ACHN (cell line): ENCODE measurements around the gene PMS1.
"Not testable (repeated sequence)": the region's sequence is repeated elsewhere in the genome, so short reads cannot be mapped to it uniquely, and the experiment has no call there.

Experiments used
- DNase-seq: peaks from one replicate; pipeline ENCODE4 v3.0.0-alpha.2; 2015
- in situ Hi-C: cut with HindIII; loops from 2 replicates; pipeline ENCODE4 v1.10.0; 2017; ENCODE audit warnings: low sequenced_read_pairs, low pct_ligation_motif_present, low pct_unique_long_range_greater_than_20kb

PMS1 gene

DNA sequence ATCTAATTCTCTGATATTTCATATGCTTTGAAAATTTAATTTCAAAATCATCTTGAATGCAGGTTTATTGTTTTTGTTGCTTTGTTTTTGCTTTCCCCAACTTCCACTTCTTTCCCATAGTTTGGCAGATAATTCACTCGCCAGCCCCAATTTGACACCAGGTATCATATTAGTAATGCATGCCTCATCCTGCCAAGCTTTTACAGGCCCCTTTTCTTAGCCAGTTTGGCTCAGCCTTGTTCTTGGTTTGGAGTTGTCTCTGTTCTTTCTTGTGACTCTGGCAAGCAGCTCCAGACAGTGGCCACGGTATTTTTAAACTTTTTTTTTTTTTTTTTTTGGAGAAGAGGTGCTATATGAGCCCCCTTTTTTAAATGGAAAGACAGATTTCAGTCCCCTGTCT, 65.3 kb downstream of the PMS1 start:
- no peak for DNase-seq
- in situ Hi-C loops: no loop called here

DNA sequence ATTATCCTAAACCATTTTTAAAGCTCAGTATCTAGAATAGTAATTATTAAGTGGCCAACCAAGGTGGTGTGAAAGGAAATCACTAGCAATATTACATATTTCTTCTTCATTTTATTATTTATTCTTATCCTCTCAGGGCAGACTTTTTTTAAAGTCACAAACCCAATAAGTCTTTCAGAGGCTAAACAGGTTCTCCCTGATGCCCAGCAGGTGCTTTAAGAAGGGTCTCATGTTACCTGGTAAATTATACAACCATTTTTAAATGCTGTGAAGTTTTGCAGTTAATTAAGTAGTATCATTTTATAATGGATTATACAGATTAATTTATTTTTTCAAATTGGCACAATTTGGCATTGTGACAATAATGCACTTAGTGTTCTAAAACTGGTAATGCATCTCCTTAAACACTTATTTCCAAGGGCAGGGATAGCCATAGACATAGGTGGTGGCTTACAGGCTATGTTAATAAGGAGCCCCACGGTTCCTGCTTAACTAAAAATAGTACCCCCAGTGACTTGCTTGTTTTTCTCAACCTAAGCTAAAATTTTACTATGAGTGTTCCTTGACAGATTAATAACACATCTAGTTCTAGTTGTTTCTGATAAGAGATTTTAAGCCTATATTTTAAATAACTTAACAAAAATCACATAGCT, 67.0 kb downstream of the PMS1 start:
- in situ Hi-C loops: no loop called here

DNA sequence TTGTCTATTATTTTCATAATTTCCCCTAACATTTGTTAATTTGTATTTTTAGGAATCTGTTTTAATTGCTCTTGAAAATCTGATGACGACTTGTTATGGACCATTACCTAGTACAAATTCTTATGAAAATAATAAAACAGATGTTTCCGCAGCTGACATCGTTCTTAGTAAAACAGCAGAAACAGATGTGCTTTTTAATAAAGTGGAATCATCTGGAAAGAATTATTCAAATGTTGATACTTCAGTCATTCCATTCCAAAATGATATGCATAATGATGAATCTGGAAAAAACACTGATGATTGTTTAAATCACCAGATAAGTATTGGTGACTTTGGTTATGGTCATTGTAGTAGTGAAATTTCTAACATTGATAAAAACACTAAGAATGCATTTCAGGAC, 69.9 kb downstream of the PMS1 start:
- DNase-seq: no peak

More for the DNA sequence above, 67.0 kb downstream of the PMS1 start:
- DNase-seq: no peak

DNA sequence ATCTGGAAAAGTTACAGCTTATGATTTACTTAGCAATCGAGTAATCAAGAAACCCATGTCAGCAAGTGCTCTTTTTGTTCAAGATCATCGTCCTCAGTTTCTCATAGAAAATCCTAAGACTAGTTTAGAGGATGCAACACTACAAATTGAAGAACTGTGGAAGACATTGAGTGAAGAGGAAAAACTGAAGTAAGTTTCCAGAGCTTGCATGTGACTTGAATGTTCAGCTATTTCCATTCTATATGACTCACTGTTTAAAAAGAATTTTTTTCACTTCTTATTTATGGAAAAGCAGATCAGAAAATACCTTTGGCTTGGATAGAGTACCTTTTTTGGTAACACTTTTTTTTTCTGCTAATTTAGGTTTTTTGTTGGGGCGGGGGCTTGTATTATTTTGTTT, 70.7 kb downstream of the PMS1 start:
- in situ Hi-C loops: no loop called here
- no peak for DNase-seq

More for the DNA sequence above, 69.9 kb downstream of the PMS1 start:
- in situ Hi-C loops: no loop called here

DNA sequence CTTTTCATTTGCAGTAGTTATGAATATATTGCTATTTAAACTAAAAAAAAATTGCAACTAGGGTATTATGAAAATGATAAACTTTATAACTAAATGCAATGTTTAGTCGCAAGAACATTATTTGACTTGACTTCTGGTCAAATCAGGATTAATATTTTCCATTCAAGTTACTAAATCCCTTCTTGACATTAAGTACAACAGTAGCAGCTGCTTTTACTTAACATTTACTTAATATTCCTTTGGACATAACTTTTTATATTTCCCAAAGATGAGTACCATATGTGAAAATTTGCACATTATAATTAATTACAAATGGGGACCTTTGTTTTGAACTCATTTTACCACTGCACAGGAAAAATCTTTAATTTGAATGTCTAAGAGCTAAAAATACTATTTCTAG, 74.0 kb downstream of the PMS1 start:
- DNase-seq: no peak
- in situ Hi-C loops: no loop called here

DNA sequence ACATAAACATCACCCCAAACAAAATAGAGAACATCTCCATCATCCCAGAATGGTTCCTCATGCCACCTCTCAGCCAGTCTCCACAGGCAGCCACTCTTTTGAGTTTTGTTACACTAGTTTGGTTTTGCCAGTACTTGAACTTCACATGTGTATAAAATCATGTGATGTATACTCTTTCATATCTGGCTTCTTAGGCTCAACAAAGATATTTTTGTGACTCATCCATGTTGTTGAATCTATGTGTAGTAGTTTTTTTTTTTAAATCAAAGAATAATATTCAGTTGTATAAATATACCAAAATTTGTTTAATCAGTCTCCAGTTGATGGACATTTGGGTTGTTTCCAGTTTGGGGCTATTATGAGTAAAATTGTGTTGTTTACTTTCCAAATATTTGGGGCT, 75.9 kb downstream of the PMS1 start:
- no peak for DNase-seq
- in situ Hi-C loops: no loop called here

DNA sequence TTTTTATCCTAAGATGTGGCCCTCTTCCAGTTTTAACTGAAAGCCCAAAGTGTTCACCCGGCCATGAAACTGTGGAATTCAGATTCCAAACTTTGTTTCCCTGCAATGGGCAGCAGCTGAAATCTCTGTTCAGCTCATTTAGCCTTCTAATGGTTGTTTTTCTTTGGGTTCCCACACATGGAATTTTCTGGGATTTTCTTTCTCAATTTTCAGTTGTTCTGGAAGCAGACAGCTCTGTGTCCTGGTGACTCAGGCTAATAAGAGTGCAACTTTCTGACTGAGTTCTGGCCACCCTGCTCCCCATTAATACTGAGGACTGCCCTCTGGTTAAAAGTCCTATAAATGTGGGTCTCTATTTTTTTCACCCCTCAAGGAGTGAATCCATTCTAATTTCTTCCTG, 78.5 kb downstream of the PMS1 start:
- in situ Hi-C loops: no loop called here

DNA sequence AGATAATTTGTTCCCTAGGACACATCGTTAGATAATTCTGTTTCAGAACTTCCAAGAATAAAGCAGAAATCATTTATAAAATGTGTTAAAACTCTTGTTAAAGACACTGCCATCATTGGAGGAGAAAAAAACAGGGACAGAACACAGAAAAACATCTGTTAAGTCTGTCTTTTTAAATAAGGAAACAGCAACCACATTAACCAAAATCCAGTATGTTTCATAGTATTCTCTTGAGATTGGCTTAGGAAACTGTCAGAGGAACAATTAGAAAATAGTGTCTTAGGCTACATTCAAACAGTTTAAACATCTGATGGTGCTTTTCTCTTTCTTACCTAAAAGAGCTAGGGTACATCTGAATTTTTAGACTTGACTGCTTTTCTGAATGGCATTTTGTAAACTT, 81.6 kb downstream of the PMS1 start:
- no peak for DNase-seq
- in situ Hi-C loops: no loop called here

More for the DNA sequence above, 78.5 kb downstream of the PMS1 start:
- no peak for DNase-seq

DNA sequence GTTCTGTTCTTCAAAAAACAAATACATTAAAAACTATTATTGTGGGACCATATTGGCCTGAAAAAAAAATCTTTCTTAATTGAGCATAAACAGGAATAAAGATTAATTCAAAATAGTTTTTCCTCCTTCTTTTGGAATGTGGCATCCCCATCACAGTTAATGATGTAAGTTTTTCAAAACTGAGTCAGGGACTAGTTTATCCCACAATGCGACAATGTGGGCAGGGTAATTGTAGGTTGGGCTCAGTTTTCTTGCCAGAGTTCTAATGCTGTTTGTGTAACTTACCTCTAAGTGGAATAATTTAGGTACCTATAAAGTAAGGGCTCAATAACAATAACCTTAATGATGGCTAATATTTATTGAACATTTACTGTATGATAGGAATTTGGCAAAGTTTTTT, 82.0 kb downstream of the PMS1 start:
- DNase-seq: no peak
- in situ Hi-C loops: no loop called here

DNA sequence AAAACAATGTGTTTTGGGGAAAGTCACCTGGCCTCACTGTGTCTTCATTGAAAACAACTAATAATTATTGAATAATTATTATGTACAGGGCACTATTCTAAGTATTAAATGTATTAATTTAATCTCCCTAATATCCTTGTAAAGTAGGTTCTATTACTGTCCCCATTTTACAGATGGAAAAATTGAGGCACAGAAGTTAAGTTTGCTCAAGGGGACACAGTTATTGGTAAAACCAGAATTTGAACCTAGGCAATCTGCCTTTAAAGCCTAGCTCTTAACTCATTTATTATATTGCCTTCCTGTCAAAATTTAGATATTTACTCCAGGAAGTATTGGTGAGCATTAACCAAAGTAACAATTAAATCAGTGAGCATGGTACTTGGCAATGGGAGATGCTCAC, 84.6 kb downstream of the PMS1 start:
- in situ Hi-C loops: no loop called here
- DNase-seq: no peak

DNA sequence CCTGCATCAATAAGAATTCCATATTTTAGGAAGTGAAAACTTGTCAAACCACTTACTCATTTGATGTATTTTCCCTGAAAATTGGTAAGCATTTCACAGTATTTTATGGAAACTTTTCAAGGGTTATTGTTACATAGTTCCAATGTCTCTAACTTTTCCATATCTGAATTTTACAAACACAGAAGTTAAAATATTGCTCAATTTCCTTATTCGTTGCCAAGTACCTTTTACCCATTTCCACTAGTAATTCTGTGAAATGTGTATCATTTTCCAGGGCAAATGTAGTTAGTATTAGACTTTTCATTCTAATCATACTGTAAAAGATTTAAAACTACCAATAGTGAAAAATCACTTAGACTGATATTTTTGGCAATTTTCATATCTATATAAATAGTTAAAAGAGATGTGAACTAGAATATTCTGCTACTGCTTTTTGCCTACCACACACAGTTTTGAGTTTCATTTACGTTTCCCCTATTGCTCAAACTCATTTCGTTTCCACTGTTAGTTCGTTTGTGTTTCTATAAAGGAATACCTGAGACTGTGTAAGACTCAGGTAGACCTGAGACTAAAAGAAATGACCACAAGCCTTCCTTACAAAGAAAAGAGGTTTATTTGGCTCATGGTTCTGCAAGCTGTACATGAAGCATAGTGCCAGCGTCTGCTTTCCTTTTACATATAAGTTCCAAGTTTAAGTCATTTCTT, 86.3 kb downstream of the PMS1 start:
- no peak for DNase-seq
- in situ Hi-C loops: no loop called here

DNA sequence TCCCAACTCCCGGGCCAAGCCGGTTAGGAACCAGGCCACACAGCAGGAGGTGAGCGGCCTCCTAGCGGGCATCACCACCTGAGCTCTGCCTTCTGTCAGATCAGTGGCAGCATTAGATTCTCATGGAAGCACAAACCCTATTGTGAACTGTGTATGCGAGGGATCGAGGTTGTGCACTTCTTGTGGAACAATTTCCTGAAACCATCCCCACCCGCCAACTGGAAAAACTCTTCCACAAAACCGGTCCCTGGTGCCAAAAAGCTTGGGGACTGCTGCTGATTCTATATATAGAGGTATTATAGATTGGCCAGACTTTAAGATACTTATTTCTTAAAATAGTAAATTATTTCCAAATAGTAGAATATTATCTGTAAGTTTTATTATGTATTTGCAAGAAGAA, 89.4 kb downstream of the PMS1 start:
- DNase-seq: no peak
- in situ Hi-C loops: no loop called here

DNA sequence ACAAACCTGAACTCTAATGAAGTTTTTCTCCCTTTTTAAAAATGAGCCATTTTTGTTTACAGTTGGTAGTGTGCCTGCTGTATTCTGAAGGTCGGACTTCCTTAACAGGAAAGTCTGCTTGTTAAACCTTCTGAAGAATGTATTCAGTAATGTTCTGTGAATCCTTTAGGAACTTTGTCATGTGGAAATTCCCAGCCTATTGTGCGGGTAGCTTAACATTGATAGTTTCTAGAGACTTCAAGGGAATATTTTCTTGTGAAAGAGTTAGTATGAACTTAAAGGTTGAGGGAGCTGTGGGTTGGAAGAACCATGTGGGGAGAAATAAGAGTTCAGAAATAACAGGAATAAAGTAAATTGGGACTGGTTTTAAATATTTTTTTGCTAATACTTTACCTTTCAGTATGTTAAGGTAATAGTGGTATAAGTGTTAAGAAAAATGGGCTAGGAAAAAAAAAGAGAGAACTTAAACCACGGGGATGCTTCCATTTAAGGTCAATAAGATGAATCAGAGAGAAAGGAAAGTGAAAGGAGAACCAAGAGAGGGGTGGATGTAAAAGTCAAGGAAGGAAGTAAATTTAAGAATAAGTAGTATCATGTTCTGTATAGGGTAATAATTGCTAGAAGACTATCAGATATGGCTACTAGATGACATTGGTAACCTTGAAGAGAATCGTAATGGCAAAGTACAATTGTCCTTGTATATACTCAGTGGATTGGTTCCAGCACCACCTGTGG, 90.5 kb downstream of the PMS1 start:
- DNase-seq: no peak
- in situ Hi-C loops: no loop called here

DNA sequence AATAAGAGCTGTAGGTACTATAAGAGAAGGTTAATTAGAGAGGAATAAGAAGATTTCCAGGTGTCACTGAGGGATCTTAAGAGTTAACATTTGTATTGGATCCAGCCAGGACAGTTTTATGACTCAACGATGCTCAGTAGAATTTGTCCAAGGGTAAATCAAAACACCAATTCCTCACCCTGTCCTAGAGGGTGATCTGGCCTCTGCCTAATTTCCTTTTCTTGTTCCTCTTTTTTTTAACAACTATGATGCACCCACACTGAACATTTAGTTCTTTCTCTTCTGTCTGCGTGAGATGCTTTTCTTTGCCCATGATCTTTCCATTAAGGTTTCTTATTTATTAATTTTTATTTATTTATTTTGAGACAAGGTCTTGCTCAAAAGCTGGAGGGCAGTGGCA, 92.0 kb downstream of the PMS1 start:
- no peak for DNase-seq
- in situ Hi-C loops: no loop called here

DNA sequence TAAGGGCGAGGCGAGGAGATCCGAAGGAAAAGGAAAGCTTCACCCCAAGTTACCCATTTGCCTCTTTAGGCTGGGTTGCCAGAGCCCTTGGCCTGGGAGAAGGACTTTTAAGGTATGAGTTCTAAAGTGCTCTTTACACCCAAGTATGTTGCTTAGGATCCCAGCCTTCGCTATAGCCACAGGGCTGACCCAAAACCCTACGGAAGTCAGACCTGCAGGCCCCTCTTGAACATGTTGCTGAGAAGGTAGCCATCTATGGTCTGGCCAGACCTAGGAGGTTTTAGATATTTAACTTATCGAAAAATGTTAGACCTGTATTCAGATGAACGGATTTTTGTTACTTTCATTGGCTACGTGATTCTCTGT, 95.4 kb downstream of the PMS1 start:
- DNase-seq: no peak
- in situ Hi-C loops: no loop called here

DNA sequence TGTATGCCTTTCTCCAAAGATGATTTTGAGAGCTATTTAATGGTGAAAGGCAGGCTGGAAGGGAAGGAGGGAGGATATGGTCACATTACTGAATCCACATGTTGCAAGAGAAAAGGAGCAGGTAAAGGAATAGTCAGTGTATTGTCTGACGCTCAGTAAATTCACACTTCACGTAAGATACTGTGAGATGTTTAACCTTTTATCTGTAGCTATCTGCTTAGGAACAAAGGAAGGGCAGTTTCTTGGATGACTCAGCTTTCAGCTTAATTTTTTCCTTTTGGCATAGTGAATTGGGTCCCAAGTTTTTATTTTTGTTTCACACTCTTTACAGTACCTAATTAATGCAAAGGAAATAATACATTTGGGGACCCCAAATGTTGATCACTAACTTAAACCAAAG, 96.2 kb downstream of the PMS1 start:
- no peak for DNase-seq
- in situ Hi-C loops: no loop called here

DNA sequence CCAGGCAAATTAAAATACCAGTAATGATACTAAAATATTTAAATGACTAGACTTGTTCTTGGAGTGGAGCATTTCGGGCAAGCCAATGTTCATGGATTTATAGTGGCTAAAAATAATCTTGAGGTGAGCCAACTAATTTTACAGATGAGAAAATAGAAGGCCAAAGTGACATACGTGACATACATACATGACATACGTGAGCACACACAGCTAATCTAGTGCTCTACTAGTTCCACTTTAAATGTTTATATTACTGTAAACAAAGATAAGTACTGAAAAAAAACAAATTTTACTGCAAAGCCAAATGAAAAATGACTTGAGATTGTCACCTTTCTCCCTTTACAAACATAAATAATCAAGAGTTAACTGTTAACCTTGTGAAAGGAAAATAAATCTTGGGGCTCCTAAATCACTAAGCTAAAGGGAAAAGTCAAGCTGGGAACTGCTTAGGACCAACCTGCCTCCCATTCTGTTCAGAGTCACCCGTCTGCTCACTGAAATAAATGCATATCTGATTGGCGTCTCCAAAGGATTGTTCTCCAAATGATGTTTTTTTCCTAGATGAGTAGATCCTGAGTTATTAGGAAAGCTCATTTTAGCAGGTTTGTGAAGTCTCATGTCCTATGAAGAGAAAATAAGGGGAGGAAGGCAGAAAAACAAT, 96.7 kb downstream of the PMS1 start:
- in situ Hi-C loops: no loop called here

DNA sequence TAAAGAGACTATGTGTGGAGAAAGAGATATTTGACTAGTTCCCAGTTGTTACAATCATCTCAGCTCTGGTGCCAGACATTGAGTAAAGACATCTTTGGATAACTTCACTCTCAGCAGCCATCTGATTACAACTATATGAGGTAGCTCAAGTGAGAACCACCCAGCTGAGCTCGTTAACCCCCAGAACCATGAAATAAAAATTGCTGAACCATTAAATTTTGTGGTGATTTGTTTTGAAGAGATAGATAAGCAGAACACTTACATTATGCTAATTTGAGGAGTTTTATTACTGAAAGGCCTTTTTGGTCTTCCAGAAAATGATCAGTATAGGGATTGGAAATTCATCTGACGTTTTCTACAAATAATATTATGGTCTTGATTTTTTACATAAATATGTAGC, 101.1 kb downstream of the PMS1 start:
- in situ Hi-C loops: no loop called here
- no peak for DNase-seq

More for the DNA sequence above, 96.7 kb downstream of the PMS1 start:
- DNase-seq: no peak

DNA sequence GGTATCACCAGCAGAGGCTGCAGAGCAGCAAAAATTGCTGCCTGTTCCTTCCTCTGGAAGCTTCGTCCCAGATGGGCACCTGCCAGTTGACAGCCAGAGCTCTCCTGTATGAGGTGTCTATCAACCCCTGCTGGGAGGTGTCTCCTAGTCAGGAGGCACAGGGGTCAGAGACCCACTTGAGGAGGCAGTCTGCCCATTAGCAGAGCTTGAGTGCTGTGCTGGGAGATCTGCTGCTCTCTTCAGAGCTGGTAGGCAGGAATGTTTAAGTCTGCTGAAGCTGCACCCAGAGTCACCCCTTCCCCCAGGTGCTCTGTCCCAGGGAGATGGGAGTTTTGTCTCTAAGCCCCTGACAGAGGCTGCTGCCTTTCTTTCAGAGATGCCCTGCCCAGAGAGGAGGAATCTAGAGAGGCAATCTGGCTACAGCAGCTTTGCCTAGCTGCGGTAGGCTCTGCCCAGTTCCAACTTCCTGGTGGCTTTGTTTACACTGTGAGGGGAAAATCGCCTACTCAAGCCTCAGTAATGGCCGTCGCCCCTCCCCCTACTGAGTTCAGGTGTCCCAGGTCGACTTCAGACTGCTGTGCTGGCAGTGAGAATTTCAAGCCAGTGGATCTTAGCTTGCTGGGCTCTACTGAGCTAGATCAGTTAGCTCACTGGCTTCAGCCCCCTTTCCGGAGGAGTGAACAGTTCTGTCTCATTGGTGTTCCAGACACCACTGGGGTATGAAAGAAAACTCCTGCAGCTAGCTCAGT, 108.5 kb downstream of the PMS1 start:
- in situ Hi-C loops, DNase-seq: not testable (repeated sequence)
